ENCODE measurements around the gene IHH.

DNA sequence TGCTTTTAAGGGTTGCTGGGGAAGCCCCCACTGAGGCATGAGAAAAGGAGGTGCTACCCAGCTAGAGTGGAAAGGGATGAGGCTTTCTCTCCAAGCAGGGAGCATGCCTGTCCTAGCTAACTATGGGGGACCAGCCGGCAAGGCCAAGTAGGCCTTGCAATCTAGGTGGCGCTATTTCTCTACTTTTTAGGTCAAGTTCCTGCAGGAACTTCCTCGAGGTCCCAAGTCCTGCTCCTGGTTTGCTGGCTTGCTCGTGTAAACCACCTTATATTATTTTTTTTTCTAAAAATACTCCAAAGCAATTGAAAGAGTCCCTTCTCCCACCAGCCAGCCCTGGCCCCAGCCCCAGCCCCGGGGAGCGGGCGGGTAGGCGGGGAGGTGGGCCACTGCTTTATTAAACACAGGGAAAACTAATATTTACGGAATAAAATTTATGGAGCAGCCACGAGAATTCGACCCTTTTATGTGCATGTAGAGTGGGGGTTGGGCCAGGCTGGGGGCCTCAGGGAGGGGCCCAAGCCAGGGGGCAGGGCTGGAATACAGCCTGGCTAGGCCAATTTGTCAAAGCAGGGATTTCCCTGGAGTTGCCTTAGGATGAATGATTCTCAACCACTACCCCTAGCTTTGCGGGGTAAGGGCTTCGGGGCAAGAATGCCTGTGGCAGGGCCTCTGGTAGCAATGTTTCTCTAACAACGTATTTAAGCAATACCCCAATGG lies 12.8 kb upstream of the IHH start:
- TF ChIP-seq, protein P1, sequence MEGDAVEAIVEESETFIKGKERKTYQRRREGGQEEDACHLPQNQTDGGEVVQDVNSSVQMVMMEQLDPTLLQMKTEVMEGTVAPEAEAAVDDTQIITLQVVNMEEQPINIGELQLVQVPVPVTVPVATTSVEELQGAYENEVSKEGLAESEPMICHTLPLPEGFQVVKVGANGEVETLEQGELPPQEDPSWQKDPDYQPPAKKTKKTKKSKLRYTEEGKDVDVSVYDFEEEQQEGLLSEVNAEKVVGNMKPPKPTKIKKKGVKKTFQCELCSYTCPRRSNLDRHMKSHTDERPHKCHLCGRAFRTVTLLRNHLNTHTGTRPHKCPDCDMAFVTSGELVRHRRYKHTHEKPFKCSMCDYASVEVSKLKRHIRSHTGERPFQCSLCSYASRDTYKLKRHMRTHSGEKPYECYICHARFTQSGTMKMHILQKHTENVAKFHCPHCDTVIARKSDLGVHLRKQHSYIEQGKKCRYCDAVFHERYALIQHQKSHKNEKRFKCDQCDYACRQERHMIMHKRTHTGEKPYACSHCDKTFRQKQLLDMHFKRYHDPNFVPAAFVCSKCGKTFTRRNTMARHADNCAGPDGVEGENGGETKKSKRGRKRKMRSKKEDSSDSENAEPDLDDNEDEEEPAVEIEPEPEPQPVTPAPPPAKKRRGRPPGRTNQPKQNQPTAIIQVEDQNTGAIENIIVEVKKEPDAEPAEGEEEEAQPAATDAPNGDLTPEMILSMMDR (tag by site-specific recombination; IDR thresholded peaks at IDR 0.05): no peak
- no peak for TF ChIP-seq ZEB2 (tag by site-specific recombination; IDR thresholded peaks at IDR 0.05)
- TF ChIP-seq ZNF580 (tag by site-specific recombination; IDR thresholded peaks at IDR 0.05): no peak
